Endothelial cell of umbilical vein (primary cell): Measurements from ENCODE around the gene GGN. TPM values are rescaled to one million over a fixed set of nuclear protein-coding genes. Genes with fewer than 3 reads are reported as not detected.
A peak's percentile ranks its signal among the peaks of the same experiment; 100 is the strongest.

ENCODE experiments used
- BruUV-seq: library from RNA; stranded (reverse); fragments of 400-500 nt; replicated peaks from 2 replicates; lab custom pipeline; 2021; lab: Mats Ljungman, UMichigan
- CTCF ChIA-PET: fragments of 300-600, 350-600 bp; sonication (Branson Sonifier 250); formaldehyde crosslinking; loops from one replicate; lab custom pipeline; 2021; ENCODE audit warnings: antibody characterized with exemption, inconsistent platforms; lab: Charles Lee
- POLR2A ChIA-PET: fragments of 300-600, 350-600 bp; sonication (Branson Sonifier 250); formaldehyde crosslinking; loops from one replicate; lab custom pipeline; 2021; ENCODE audit warnings: antibody characterized with exemption, inconsistent platforms; lab: Charles Lee
- DNase-seq: peaks from one replicate; pipeline ENCODE4 v3.0.0-alpha.2; 2011; ENCODE audit warnings: low read depth, low spot score
- FAIRE-seq: peaks from 2 replicates; lab custom pipeline; 2011; peaks lifted over from hg19 to GRCh38; lab: Jason Lieb, UNC
- H2AFZ ChIP-seq: 2 replicates; pipeline ENCODE4 v1.6.0; 2012; ENCODE audit warnings: low read depth, low read length, control low read depth, inconsistent platforms
- H3K27ac ChIP-seq: 2 replicates; pipeline ENCODE4 v1.5.1; 2011; ENCODE audit warnings: low read depth, mild to moderate bottlenecking, control low read depth, low read length, moderate library complexity; ENCODE audit not compliant: insufficient read depth
- H3K27me3 ChIP-seq, 2 experiments: 2 replicates each; pipeline versions ENCODE4 v1.6.0 to v1.6.1; 2011; ENCODE audit warnings: low read length in 2 of 2, mixed read lengths in 1 of 2; ENCODE audit not compliant: control insufficient read depth in 2 of 2, insufficient read depth in 2 of 2
- H3K36me3 ChIP-seq, 2 experiments: 2 replicates in 1 of 2; 3 replicates in 1 of 2; pipeline ENCODE4 v1.5.1; 2011; ENCODE audit warnings: low read length in 2 of 2, mild to moderate bottlenecking in 1 of 2, moderate library complexity in 1 of 2; ENCODE audit not compliant: control insufficient read depth in 2 of 2, insufficient read depth in 2 of 2; ENCODE audit errors: extremely low read depth in 1 of 2
- H3K4me1 ChIP-seq: 3 replicates; pipeline ENCODE4 v1.5.1; 2011; ENCODE audit warnings: mild to moderate bottlenecking, low read length; ENCODE audit not compliant: control insufficient read depth, insufficient read depth; ENCODE audit errors: extremely low read depth
- H3K4me2 ChIP-seq: 2 replicates; pipeline ENCODE4 v1.6.1; 2011; ENCODE audit warnings: low read length, control low read depth, mixed read lengths; ENCODE audit not compliant: insufficient read depth
- H3K4me3 ChIP-seq, 3 experiments: fragments of 200-600 bp in 1 of 3; sonication (generic), shearing (Covaris generic) in 1 of 3; replicated peaks in 1 of 3; 2 replicates each; pipeline ENCODE4 v1.5.1; 2011 to 2016; ENCODE audit warnings: control low read depth in 3 of 3, low read length in 3 of 3, mild to moderate bottlenecking in 2 of 3, inconsistent platforms in 1 of 3, low read depth in 1 of 3, moderate library complexity in 1 of 3; ENCODE audit not compliant: insufficient read depth in 1 of 3
- H3K79me2 ChIP-seq: 2 replicates; pipeline ENCODE4 v1.6.0; 2012; ENCODE audit warnings: low read length, inconsistent platforms; ENCODE audit not compliant: control insufficient read depth, insufficient read depth
- H3K9ac ChIP-seq: replicated peaks from 2 replicates; pipeline ENCODE3; 2011; ENCODE audit warnings: low read length, control low read depth; ENCODE audit not compliant: insufficient read depth; ENCODE audit errors: extremely low read depth
- H3K9me1 ChIP-seq: replicated peaks from 3 replicates; pipeline ENCODE4 v1.6.0; 2011; ENCODE audit warnings: mild to moderate bottlenecking, low read length; ENCODE audit not compliant: control insufficient read depth, insufficient read depth; ENCODE audit errors: extremely low read depth
- H3K9me3 ChIP-seq: replicated peaks from 2 replicates; pipeline ENCODE4 v1.5.1; 2012; ENCODE audit warnings: low read length, inconsistent platforms; ENCODE audit not compliant: control insufficient read depth, insufficient read depth
- H4K20me1 ChIP-seq: replicated peaks from 2 replicates; pipeline ENCODE3; 2011; ENCODE audit warnings: mild to moderate bottlenecking, low read length; ENCODE audit not compliant: control insufficient read depth, insufficient read depth; ENCODE audit errors: extremely low read depth
- CTCF ChIP-seq, 2 donors: IDR thresholded peaks; 1 replicate in 1 of 2; 2 replicates in 1 of 2; pipeline ENCODE4 v1.5.1; 2011; ENCODE audit warnings: low read length in 2 of 2, mild to moderate bottlenecking in 2 of 2, moderate library complexity in 2 of 2, control low read depth in 1 of 2, inconsistent platforms in 1 of 2, low read depth in 1 of 2; ENCODE audit not compliant: insufficient read depth in 1 of 2; ENCODE audit errors: extremely low read depth in 1 of 2
- EZH2 ChIP-seq: IDR thresholded peaks from 2 replicates; pipeline ENCODE4 v1.6.1; 2012; ENCODE audit warnings: borderline replicate concordance, low read depth, mild to moderate bottlenecking, moderate library complexity, low read length, inconsistent platforms; ENCODE audit not compliant: severe bottlenecking
- FOS ChIP-seq: IDR thresholded peaks from 2 replicates; pipeline ENCODE4 v1.6.1; 2011; ENCODE audit warnings: mild to moderate bottlenecking, low read length, moderate library complexity, borderline replicate concordance; ENCODE audit not compliant: insufficient read depth
- GATA2 ChIP-seq: IDR thresholded peaks from 2 replicates; pipeline ENCODE4 v1.7.0; 2011; ENCODE audit warnings: low read depth, mild to moderate bottlenecking, moderate library complexity, mixed read lengths, low read length; ENCODE audit not compliant: insufficient read length, insufficient read depth
- JUN ChIP-seq: IDR thresholded peaks from 2 replicates; pipeline ENCODE4 v1.6.1; 2011; ENCODE audit warnings: borderline replicate concordance, low read depth; ENCODE audit not compliant: insufficient read length, insufficient read depth
- MAX ChIP-seq: IDR thresholded peaks from 2 replicates; pipeline ENCODE4 v1.6.1; 2011; ENCODE audit not compliant: insufficient read depth, insufficient read length
- MYC ChIP-seq: IDR thresholded peaks from one replicate; pipeline ENCODE4 v1.6.1; 2011; ENCODE audit warnings: mild to moderate bottlenecking, low read depth, low read length
- POLR2A ChIP-seq: IDR thresholded peaks from 2 replicates; pipeline ENCODE4 v1.6.1; 2012; ENCODE audit warnings: low read depth, mild to moderate bottlenecking, control low read depth, low read length
- POLR2AphosphoS5 ChIP-seq: IDR thresholded peaks from 2 replicates; pipeline ENCODE4 v1.6.1; 2012; ENCODE audit warnings: low read depth, mild to moderate bottlenecking, control low read depth, low read length, moderate library complexity; ENCODE audit not compliant: insufficient read depth
- dilution Hi-C: fragments of 300-500 bp; cut with MboI; formaldehyde crosslinking; loops from one replicate; pipeline ENCODE4 v1.15.0; 2019; ENCODE audit warnings: low sequenced_read_pairs; ENCODE audit not compliant: extremely low pct_ligation_motif_present
- intact Hi-C: fragments of 100-400 bp; cut with micrococcal nuclease; formaldehyde crosslinking; loops from one replicate; pipeline ENCODE4 v1.10.0; 2022
- polyA plus RNA-seq, 4 experiments: library from polyadenylated mRNA; depleted of rRNA in 3 of 4; stranded (reverse) in 3 of 4; unstranded in 1 of 4; fragments of >200 nt; gene quantifications; 2 replicates each; pipeline versions ENCODE4 v1.2.1 to v1.2.3, GENCODE V29; 2011 to 2012; ENCODE audit warnings: missing spikeins in 1 of 4
- total RNA-seq: library from RNA; stranded (reverse); gene quantifications from 2 replicates; pipeline ENCODE4 v1.2.3, GENCODE V29; 2021

GGN gene
- total and polyA plus RNA-seq, 2 donors (not counting 3 experiments of a cell fraction or from before 2014, with no cell fraction given) = 0.39 to 0.88 TPM

GRCh38 chr19:38337360-38337653 lies 50.5 kb downstream of the GGN start:
- intact Hi-C loops = loop anchor here (10.0 kb wide), 1 partner anchor 193 kb away; no protein-coding TSS in a partner anchor
- POLR2A ChIA-PET = no interaction called here
- H3K4me3 ChIP-seq = no peak overlapping the region

GRCh38 chr19:38336638-38337359 lies 51.0 kb downstream of the GGN start:
- peak overlapping the region; percentile 52 to 83 (median 75) for H3K4me3 ChIP-seq
- intact Hi-C loops = loop anchor here (1.0 to 10.0 kb wide), 3 partner anchors 26 to 192 kb away; partner anchors contain the start of genes GGN and SPRED3
- no peaks in the 10 kb centered on the region for H4K20me1 ChIP-seq
- FAIRE-seq = peak; percentile 96
- ChIA-PET CTCF (interaction anchor here (0.7 to 4.1 kb wide), 7 partner anchors 16 to 435 kb away, joined by 3 to 123 read pairs (median 13); partner anchors contain the start of genes KCNK6, PPP1R14A and PSMD8), POLR2A (interaction anchor here (0.6 to 1.2 kb wide), 2 partner anchors 37 to 88 kb away, joined by 3 to 9 read pairs; partner anchors contain the start of gene PSMD8)
- dilution Hi-C loops = no loop called here
- H3K4me2 ChIP-seq = peak overlapping the region; percentile 87
- no peaks in the 10 kb centered on the region for H3K9me3 ChIP-seq
- H3K36me3 ChIP-seq = no peaks in the 10 kb centered on the region
- peaks cover 3% of the 10 kb centered on the region for H3K4me1 ChIP-seq
- peak overlapping the region; percentile 45 for H3K9ac ChIP-seq
- TF ChIP-seq POLR2AphosphoS5 (no peak), POLR2A (no peak), MYC (no peak), GATA2 (no peak), CTCF (IDR thresholded peaks at IDR 0.05; ENCODE audit: extremely low read depth in 1 of 2, insufficient read depth in 1 of 2, low read depth in 1 of 2, low read length in 2 of 2) (no peak), FOS (no peak), JUN (no peak), EZH2 (no peak), MAX (peak; percentile 10)
- H3K27ac ChIP-seq = peak overlapping the region; percentile 22
- BruUV-seq = no TSS peak
- H3K9me1 ChIP-seq = no peaks in the 10 kb centered on the region
- no peaks in the 10 kb centered on the region for H3K27me3 ChIP-seq
- DNase-seq = peak; percentile 95
- H2AFZ ChIP-seq = peak overlapping the region; percentile 99
- no peaks in the 10 kb centered on the region for H3K79me2 ChIP-seq

More at GRCh38 chr19:38337360-38337653, 50.5 kb downstream of the GGN start:
- Histone ChIP-seq H3K27ac (no peak overlapping the region), H3K4me2 (peak overlapping the region; percentile 36), H3K36me3 (no peaks in the 10 kb centered on the region), H4K20me1 (no peaks in the 10 kb centered on the region), H3K27me3 (no peaks in the 10 kb centered on the region), H3K9me3 (no peaks in the 10 kb centered on the region), H3K79me2 (no peaks in the 10 kb centered on the region), H3K9ac (no peak overlapping the region), H2AFZ (peak overlapping the region; percentile 86), H3K9me1 (no peaks in the 10 kb centered on the region), H3K4me1 (peaks cover 3% of the 10 kb centered on the region)
- TF ChIP-seq JUN (no peak), MYC (no peak)
- CTCF ChIA-PET = interaction anchor here (0.7 to 1.3 kb wide), 2 partner anchors 37 to 435 kb away, joined by 3 read pairs; partner anchors contain the start of gene PSMD8
- no TSS peak for BruUV-seq
- dilution Hi-C loops = no loop called here
- FAIRE-seq (no peak), DNase-seq (no peak)
